Tibial nerve (tissue), 4 donors: Measurements from ENCODE around the gene PPP1R1B. TPM values are rescaled to one million over a fixed set of nuclear protein-coding genes. Genes with fewer than 3 reads are reported as not detected.

ENCODE experiments used
- DNase-seq, 2 donors: peaks; one replicate each; pipeline ENCODE4 v3.0.0-alpha.2; 2019; ENCODE audit warnings: low spot score in 2 of 2
- H3K27ac ChIP-seq, 4 donors: fragments of 200-600 bp; sonication (generic) in 3 of 4; one replicate each; pipeline ENCODE4 v1.5.1; 2017 to 2019; ENCODE audit warnings: mild to moderate bottlenecking in 1 of 4
- H3K27me3 ChIP-seq, 2 donors: fragments of 200-600 bp; sonication (generic) in 1 of 2; one replicate each; pipeline versions ENCODE4 v1.5.1 to v1.6.0; 2017 to 2019
- H3K36me3 ChIP-seq, 3 donors: fragments of 200-600 bp; sonication (generic); one replicate each; pipeline ENCODE4 v1.5.1; 2018 to 2019
- H3K4me1 ChIP-seq, 4 donors: fragments of 200-600 bp; sonication (generic) in 3 of 4; one replicate each; pipeline ENCODE4 v1.5.1; 2017 to 2019
- H3K4me3 ChIP-seq, 4 donors: fragments of 200-600 bp; sonication (generic) in 3 of 4; one replicate each; pipeline ENCODE4 v1.5.1; 2017 to 2019; ENCODE audit warnings: mild to moderate bottlenecking in 1 of 4, moderate library complexity in 1 of 4
- H3K9me3 ChIP-seq, 4 donors: fragments of 200-600 bp; sonication (generic) in 3 of 4; one replicate each; pipeline ENCODE4 v1.5.1; 2017 to 2019
- EP300 ChIP-seq, 2 donors: sonication (generic); formaldehyde crosslinking; IDR thresholded peaks; one replicate each; pipeline ENCODE4 v1.6.1; 2017; ENCODE audit warnings: antibody characterized with exemption in 2 of 2, mild to moderate bottlenecking in 1 of 2
- POLR2A ChIP-seq, 2 donors: fragments of 450-650 bp; IDR thresholded peaks; one replicate each; pipeline ENCODE4 v1.6.1; 2017; ENCODE audit warnings: antibody characterized with exemption in 2 of 2, mild to moderate bottlenecking in 2 of 2, moderate library complexity in 2 of 2
- WGBS, 2 donors: methylation state at CpG; one replicate each; pipeline ENCODE4 v1.1.5; 2018; 5-methylcytosine and 5-hydroxymethylcytosine counted together
- total RNA-seq, 4 donors: library from RNA; depleted of rRNA; stranded (reverse); fragments of >200 nt; gene quantifications; one replicate each; pipeline ENCODE4 v1.1.0, GENCODE V29; 2016
- TF ChIP-seq, protein P1 (sequence below), 5 experiments: fragments of 200-600 bp in 3 of 5; fragments of 450-650 bp in 2 of 5; sonication (generic) in 3 of 5; IDR thresholded peaks; one replicate each; pipeline ENCODE4 v1.5.1; 2016 to 2019; ENCODE audit warnings: antibody characterized with exemption in 5 of 5, mild to moderate bottlenecking in 3 of 5, moderate library complexity in 2 of 5

Gene PPP1R1B
- total RNA-seq, 4 donors from 2014 or later = 10.4 to 20.4 (median 12.7) TPM

DNA sequence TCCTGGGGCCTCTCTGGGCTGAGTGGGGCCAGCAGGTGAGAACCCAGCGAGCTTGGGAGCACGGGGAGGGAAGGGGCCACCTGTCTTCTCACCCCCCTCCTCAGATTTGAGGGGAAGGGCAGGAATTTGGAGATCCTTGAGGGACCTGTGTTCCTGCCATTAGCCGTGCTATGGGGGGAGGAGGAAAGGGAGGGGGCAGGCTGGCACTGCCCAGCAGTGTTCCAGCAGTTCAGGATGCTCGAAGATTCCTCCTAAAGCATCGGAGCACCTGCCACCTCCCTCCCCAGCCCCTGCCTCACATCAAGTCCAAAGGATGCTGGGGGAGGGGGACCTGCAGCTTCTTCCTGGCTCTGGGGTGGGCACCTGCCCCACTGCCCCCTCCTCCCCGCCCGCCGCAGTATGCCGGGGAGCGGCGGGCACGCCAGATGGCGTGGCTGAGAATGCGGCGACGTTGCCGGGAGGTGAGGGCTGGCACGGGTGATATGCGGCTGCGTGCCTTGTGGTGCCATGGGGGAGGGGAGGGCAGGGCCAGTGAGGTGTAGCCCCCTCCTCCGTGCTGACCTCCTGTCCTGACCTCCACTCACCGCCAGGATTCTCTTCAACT is 14.4 kb upstream of the PPP1R1B start:
- no peak for TF ChIP-seq POLR2A (IDR thresholded peaks at IDR 0.05)
- TF ChIP-seq, protein P1, sequence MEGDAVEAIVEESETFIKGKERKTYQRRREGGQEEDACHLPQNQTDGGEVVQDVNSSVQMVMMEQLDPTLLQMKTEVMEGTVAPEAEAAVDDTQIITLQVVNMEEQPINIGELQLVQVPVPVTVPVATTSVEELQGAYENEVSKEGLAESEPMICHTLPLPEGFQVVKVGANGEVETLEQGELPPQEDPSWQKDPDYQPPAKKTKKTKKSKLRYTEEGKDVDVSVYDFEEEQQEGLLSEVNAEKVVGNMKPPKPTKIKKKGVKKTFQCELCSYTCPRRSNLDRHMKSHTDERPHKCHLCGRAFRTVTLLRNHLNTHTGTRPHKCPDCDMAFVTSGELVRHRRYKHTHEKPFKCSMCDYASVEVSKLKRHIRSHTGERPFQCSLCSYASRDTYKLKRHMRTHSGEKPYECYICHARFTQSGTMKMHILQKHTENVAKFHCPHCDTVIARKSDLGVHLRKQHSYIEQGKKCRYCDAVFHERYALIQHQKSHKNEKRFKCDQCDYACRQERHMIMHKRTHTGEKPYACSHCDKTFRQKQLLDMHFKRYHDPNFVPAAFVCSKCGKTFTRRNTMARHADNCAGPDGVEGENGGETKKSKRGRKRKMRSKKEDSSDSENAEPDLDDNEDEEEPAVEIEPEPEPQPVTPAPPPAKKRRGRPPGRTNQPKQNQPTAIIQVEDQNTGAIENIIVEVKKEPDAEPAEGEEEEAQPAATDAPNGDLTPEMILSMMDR (IDR thresholded peaks at IDR 0.05) = no peak
- TF ChIP-seq EP300 (IDR thresholded peaks at IDR 0.05) = no peak
- H3K36me3 ChIP-seq = no peaks in the 10 kb centered on the region
- no peaks in the 10 kb centered on the region for H3K9me3 ChIP-seq
- H3K27ac ChIP-seq = no peak overlapping the region
- DNase-seq = no peak
- peaks cover 0 to 15% (median 1%) of the 10 kb centered on the region in 4 donors for H3K4me1 ChIP-seq
- 69 to 70% methylated on average over 22 of the region's 22 CpGs for WGBS, 2 donors
- no peak overlapping the region for H3K4me3 ChIP-seq
- peaks cover 3 to 74% of the 10 kb centered on the region in 2 donors for H3K27me3 ChIP-seq

DNA sequence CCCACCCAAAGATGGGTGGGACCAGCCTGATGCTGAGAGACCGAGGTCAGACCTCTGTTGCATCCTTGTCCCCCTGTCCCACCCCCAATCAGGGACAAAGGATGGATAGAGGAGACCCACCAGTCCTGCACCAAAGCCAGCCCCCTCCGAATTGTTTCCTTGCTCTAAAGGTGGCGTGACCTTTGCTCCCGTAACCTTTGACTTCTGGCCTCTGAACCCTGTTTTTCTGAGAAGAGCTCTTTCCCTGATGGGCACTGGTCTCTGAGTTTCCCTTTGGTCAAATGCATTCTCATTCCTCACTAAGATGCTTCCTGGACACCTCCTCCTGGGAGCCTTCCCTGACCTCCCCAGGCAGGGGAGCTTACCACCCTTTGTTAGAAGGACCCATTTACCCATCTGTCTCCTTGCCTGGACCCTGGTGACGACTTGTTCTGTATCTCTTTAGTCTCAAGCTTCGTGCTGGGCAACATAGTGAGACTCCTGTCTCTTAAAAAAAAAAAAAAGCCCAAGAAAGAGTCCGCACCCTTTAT is 13.8 kb upstream of the PPP1R1B start:
- Histone ChIP-seq H3K27me3 (peaks cover 3 to 68% of the 10 kb centered on the region in 2 donors), H3K9me3 (no peaks in the 10 kb centered on the region), H3K36me3 (no peaks in the 10 kb centered on the region), H3K27ac (no peak overlapping the region), H3K4me1 (peaks cover 0 to 12% (median 2%) of the 10 kb centered on the region in 4 donors), H3K4me3 (no peak overlapping the region)
- no peak for DNase-seq
- TF ChIP-seq POLR2A (IDR thresholded peaks at IDR 0.05) (no peak), EP300 (IDR thresholded peaks at IDR 0.05) (no peak)
- TF ChIP-seq, protein P1 (IDR thresholded peaks at IDR 0.05) = no peak
- 70 to 72% methylated on average over 7 of the region's 7 CpGs for WGBS, 2 donors

DNA sequence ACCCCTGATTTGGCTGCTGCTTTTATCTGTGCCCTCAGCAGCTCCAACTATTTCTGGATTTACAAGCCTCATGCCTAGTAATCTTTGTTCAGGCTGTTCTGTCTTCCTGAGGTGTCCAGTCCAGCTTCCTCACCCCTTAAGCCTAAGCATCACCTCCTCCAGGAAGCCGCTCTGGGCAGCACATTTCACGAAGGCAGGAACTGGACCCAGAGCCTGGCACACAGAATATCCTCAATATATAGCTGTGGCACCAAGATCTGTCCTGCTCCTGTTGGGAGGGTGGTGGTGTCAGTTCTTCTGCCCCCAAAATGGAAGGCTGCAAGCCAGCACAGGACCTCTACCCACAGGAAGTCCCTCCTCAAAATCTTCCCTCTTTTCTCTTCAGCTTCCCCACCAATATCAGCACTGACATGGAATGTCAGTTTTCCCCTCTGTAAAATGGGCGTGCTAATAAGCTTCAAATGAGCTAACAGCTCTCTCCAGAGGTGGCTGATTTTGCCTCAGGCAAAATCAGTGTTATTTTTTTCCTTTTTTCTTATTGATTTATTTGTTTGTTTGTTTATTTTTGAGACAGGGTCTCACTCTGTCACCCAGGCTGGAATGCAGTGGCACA is 12.1 kb upstream of the PPP1R1B start:
- Histone ChIP-seq H3K4me1 (peaks cover 0 to 18% (median 6%) of the 10 kb centered on the region in 4 donors), H3K9me3 (no peaks in the 10 kb centered on the region), H3K4me3 (no peak overlapping the region), H3K27ac (no peak overlapping the region), H3K27me3 (peaks cover 0 to 52% of the 10 kb centered on the region in 2 donors), H3K36me3 (no peaks in the 10 kb centered on the region)
- DNase-seq = no peak
- 84 to 88% methylated on average over 3 of the region's 3 CpGs for WGBS, 2 donors
- TF ChIP-seq, protein P1 (IDR thresholded peaks at IDR 0.05) = no peak
- no peak for TF ChIP-seq EP300 (IDR thresholded peaks at IDR 0.05)
- no peak for TF ChIP-seq POLR2A (IDR thresholded peaks at IDR 0.05)

DNA sequence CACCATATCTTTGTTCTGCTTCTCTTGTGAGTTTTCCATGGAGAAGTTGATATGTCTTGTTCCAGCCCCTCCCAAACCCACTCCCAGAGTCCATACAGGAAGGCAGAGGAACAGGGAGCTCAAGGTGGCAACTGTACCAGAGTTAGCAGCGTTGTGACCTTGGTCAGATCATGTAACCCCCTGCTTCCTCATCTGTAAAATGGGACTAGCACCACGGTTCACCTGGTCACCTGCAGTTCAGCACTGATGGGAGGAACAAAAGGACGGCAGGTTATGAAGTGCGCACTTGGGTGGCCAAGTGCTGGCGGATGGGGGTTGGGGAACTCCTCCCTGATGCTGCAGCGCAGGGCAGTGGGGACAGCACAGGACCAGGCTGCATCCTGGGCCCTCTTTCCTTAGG is 11.3 kb upstream of the PPP1R1B start:
- TF ChIP-seq POLR2A (IDR thresholded peaks at IDR 0.05) (no peak), EP300 (IDR thresholded peaks at IDR 0.05) (no peak)
- TF ChIP-seq, protein P1 (IDR thresholded peaks at IDR 0.05) = no peak
- 58 to 59% methylated on average over 6 of the region's 6 CpGs for WGBS, 2 donors
- H3K36me3 ChIP-seq = no peaks in the 10 kb centered on the region
- no peak for DNase-seq
- no peak overlapping the region for H3K4me3 ChIP-seq
- no peak overlapping the region for H3K27ac ChIP-seq
- peaks cover 0 to 44% of the 10 kb centered on the region in 2 donors for H3K27me3 ChIP-seq
- H3K9me3 ChIP-seq = no peaks in the 10 kb centered on the region
- H3K4me1 ChIP-seq = peaks cover 0 to 18% (median 6%) of the 10 kb centered on the region in 4 donors

DNA sequence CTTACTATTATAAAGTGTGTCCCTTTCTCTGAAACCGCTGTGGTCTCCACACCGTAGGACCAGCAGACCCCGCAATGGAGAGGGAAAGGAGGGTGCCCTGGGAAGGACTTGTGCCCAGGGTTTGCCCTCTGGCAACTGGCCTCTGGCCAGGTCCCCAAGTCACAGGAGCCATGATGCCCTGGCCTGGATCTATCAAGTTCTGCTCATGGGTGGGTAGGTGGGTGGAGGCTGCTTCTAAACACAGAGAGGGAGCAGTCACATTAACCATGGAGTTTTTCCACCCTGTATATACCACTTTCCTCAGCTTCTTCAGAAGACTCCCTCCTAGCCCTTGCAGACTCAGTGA is 9.7 kb upstream of the PPP1R1B start:
- Histone ChIP-seq H3K27me3 (peaks cover 0 to 34% of the 10 kb centered on the region in 2 donors), H3K9me3 (no peaks in the 10 kb centered on the region), H3K36me3 (no peaks in the 10 kb centered on the region), H3K27ac (no peak overlapping the region), H3K4me1 (peaks cover 0 to 24% (median 7%) of the 10 kb centered on the region in 4 donors), H3K4me3 (peak overlapping the region in 3 of 4 donors; percentile 30 to 52 (median 38))
- DNase-seq = no peak
- TF ChIP-seq EP300 (IDR thresholded peaks at IDR 0.05) = no peak
- TF ChIP-seq POLR2A (IDR thresholded peaks at IDR 0.05) = no peak
- TF ChIP-seq, protein P1 (IDR thresholded peaks at IDR 0.05) = no peak
- WGBS, 2 donors = 73 to 91% methylated on average over 3 of the region's 3 CpGs
